Measurements from ENCODE around the gene FILIP1L.
"Not testable (repeated sequence)": the region's sequence is repeated elsewhere in the genome, so short reads cannot be mapped to it uniquely, and the experiment has no call there.

The FILIP1L gene

DNA sequence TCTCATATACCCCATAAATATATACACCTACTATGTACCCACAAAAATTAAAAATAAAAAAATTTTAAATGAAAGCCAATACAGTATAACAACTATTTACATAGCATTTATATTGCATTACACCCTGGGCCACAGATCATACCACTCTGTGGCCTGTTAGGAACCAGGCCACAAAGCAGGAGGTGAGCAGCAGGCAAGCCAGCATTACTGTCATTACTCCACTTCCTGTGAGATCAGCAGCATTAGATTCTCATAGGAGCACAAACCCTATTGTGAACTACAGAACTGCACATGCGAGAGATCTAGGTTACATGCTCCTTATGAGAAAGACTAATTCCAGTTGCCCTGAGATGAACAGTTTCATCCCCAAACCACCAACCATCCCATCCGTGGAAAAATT, 17.4 kb downstream of the FILIP1L start:
- DNase-seq = no peak

DNA sequence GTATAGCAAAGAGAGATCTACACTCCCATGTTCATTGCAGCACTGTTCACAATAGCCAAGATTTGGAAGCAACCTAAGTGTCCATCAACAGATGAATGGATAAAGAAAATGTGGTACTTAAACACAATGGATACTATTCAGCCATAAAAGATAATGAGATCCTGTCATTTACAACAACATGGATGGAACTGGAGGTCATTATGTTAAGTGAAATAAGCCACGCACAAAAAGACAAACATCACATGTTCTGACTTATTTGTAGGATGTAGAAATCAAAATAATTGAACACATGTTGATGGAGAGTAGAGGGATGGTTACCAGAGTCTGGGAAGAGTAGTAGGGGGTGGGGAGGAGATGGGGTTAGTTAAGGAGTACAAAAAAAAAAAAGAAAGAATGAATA, 18.0 kb downstream of the FILIP1L start:
- not testable (repeated sequence) for DNase-seq

DNA sequence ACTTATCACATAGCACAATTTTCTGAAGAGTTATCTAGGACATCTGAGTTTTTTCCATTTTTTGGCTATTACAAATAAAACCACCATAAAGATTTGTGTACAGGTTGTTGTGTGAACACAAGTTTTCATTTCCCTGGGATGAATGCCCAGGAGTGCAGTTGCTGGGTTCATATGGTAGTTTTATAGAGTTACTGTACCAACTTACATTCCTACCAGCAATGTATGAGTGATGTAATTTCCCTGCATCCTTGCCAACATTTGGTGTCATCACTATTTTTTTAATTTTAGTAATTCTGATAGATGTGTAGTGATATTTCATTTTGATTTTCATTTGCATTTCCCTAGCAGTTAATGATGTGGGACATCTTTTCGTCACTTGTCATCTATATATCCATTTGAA, 20.5 kb downstream of the FILIP1L start:
- no peak for DNase-seq

- no peak for DNase-seq
Measured at GRCh38 chr3:100090669-100091005, 23.7 kb downstream of the FILIP1L start.

DNA sequence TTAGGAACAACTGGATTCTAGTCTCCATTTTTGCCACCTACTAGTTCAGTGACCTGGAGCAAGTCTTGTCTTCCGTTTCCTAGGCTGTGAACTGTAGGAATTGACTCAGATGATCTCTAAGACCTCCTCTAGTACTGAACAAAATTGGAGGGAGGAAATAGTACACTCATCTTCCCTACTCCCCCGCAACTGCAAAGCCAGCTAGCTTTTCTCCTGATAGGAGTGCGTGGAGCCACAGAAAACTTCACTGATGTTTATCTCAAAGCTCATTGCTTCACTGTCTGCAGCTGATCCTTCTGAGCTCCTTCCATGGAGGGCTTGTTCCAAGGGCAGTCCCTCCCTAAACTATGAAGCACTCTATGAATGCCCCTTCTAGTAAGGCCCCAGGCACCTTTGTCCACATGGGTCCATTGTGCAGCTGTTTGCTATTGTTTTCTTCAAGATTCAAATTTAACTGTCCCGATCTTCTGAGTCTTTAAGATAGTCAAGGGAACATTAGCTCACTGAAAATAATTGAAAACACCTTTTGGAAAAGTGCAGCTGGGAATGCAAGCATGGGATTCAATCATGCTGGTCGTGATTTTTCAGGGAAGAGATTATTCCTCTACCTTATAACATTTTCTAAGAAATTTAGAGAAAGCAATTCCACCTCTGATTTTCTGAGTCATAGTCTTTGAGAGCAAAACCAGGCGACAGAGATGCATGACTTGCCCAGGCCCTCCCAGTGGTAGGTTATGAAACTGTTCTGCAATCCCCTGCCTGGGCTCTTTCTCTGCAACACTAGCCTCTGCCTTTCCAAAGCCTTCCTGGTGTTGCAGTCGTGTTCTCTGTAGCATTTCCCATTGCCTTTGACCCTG, 24.3 kb downstream of the FILIP1L start:
- DNase-seq = no peak

- DNase-seq = no peak
Measured at GRCh38 chr3:100088735-100089368, 25.4 kb downstream of the FILIP1L start.

DNA sequence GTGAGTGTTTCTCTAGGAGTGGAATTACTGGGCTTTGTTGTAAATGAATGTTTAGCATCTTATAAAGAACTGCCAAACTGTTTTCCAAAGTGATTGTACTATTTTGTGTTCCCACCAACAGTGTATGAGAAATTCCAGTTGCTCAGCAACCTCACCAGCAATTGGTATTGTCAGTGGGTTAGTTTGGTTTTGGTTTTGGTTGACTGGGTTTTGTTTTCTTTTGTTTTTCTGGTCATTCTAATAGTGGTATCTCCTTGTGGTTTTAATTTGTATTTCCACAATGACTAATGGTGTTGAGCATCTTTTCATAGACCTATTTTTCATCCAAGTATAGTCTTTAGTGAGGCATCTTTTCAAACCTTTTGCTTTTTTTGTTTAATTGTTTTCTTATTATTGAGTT, 27.1 kb downstream of the FILIP1L start:
- no peak for DNase-seq

GRCh38 chr3:100086401-100086800, 27.9 kb downstream of the FILIP1L start:
- no peak for DNase-seq

DNA sequence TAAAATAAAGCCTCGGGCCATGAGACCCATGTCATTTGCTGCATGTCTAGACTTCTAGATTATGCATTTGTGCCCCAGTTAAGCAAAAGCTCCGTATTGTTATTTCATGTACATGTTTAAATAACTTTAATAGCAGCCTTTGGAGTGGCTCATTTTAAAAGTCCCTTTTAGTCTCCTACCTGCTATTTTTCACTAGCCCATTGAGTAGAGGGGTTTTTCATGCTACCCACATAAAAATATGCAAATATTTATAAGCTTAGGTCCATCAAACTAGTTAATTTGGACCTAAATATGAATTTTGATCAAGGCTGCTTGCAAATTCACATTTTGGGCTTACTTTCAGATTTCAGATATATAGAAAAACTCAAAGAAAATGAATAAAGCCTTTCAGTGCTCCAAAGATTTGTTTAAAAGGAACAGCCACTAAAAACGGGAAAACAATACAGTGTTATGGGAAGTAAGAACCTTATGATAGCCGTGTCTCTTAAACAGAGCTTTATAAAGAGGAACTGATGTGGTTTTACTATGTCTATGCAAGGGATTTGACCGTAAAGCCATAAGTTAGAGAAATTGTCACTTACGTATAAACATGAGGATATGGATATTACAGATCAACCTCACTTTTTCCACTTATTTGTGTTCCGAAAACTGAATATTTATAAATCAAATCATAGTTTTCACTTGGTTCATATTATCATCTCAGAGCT, 30.0 kb downstream of the FILIP1L start:
- DNase-seq = no peak

DNA sequence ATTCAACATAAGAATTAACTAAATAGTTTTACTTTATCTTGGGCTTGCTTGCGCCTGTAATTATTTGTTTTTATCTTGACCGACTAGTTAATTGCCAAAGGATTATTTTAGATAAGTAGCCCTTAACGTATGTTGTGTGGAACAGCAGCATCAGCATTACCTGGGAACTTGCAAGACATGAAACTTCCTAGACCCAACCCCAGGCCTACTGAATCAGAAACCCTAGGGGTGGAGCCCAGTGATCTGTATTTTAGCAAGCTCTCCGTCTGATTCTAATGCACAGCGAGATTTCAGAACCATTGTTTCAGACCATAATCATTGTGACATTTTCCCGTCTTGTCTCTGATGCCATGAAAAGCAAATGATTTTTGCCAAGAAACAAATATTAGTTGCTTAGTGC, 31.1 kb downstream of the FILIP1L start:
- no peak for DNase-seq

GRCh38 chr3:100082714-100083113, 31.6 kb downstream of the FILIP1L start:
- DNase-seq = no peak

- no peak for DNase-seq
Measured at GRCh38 chr3:100081986-100082692, 32.2 kb downstream of the FILIP1L start.

DNA sequence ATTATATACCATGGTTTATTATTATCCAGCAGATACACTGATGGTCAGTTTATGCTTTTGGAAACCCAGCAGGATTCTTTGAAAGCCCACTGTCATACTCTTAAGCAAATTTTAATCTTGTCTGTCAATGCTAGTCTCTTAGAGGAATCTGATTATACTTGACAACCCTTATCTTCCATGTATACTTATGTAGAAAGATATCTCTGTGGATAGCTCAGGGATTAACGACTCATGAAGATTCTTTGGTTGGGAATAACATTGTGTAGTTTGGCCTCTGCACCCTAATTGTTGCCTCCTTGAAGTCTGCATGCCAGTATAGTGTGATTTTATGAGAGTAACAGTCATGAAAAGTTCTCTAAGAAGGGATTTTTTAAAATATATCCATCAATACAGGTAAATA, 33.0 kb downstream of the FILIP1L start:
- no peak for DNase-seq

DNA sequence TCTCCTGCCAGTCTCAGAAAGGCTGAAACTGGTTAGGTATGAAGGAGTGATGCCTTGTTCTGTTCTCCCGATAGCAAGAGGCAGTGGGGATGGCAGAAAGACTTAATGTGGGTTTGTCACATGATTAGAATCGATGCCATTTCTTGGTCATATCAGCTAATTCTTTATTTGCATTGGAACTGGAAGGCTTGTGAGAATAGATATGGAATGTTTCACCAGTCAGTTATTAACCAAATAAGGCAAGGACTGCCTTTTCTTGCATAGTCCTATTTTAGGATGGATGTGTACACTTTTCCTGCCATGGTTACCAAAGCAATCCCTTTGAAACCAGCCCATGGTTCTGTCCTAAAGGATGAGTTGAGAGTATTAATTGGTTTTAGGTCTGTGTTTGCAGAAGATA, 33.7 kb downstream of the FILIP1L start:
- DNase-seq = no peak

- no peak for DNase-seq
Measured at GRCh38 chr3:100079328-100079727, 35.0 kb downstream of the FILIP1L start.

GRCh38 chr3:100076731-100077529, 37.4 kb downstream of the FILIP1L start:
- DNase-seq = no peak

DNA sequence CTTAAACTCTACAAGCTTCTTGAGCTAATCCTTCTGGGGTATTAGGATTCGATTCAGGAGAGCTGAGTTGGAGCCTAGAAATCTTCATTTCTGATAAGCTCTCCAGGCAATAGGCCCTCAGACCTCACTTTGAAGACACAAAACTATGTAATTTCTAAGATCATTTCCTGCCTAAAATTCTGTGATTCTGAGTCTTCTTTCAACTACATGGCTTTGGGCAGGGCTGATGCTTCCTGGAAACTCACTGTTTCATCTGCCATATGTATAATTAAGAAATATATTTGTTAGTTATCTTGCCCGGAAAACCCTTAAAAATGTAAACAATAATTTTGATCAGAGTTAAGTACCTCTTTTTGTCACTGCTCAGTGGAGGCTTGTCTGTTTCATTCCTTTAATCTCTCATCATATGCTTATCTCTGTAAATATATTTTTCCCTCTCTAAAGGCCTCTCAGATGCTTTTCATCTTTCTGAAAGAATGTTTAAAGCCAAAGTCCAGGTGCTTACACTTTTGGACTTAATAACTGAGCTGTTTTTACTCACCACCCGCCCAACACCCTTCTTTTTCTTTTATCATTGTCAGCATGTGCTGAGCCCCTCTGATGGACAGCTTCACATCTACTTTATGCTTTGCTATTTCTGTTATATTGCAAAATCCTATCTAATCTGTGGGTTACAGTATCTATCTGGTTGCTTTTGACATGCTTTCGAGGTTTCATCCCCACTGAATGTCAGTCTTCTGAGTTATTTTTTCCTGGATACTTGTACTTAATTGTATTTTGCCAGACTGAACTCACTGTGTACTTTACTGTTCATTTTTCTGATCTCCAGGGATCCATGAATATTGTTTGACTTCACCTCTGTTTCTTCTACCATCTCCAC, 38.2 kb downstream of the FILIP1L start:
- DNase-seq = no peak

DNA sequence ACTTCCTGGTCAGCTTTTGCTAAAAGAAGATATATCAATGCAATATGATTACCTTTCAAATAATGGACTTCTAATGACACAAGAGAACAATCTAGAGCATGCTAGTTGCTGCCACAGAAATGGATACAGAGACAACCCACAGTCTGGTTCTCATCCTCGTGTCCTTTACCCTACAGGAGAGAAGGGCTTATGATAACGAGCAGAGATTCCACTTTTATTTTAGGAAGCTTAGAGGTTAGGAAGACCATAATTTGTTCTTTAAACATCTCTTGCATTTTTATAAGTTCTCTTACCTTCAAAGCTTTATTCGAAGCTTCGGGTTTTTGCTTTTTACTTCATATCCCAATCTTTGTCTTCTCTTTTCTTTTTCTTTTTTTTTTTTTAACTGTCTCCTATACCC, 39.1 kb downstream of the FILIP1L start:
- DNase-seq = no peak

DNA sequence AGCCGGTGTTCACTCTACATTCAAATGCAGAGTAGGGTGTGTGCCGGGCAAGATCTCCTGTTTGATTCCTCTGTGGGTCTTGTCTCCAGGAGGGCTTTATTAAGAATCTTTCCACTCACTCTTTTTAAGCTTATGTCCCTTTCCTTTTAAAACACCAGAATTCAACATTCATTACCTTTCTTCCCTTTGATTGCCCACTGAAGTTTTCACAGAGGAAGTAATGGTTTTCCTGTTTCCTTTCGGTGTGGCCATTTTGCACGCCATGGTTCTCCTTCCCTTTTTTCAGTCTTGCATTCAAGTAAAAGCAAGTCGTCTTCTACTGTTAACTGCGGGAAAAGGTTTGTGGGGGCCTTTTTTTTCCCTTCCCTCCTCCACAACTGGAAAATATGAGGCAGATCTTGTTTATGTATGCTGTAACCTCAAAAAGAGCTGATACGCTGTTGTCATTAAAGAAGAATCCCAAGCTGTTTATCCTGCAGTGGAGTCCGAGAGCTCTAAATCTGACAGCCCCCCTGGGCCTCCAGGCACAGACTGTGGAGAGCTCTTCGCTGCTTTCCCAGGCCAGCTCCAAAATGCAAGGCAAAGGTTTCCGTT, 40.5 kb downstream of the FILIP1L start:
- DNase-seq = no peak

GRCh38 chr3:100073049-100073713, 41.1 kb downstream of the FILIP1L start:
- no peak for DNase-seq
